WTC11 (cell line): ENCODE data around the gene PFKFB3. TPM values are rescaled to one million over a fixed set of nuclear protein-coding genes. Genes with fewer than 3 reads are reported as not detected.

Experiments used
- ATF1 ChIP-seq: sonication (generic); formaldehyde crosslinking; IDR thresholded peaks from 2 replicates; pipeline ENCODE4 v1.8.1; 2023; ENCODE audit warnings: mild to moderate bottlenecking, moderate library complexity, missing genetic modification reagents
- FOXJ3 ChIP-seq: sonication (generic); formaldehyde crosslinking; IDR thresholded peaks from 2 replicates; pipeline ENCODE4 v1.9.0; 2021; ENCODE audit warnings: missing genetic modification reagents, mild to moderate bottlenecking, borderline replicate concordance
- KAT7 ChIP-seq: sonication (generic); formaldehyde crosslinking; IDR thresholded peaks from 2 replicates; pipeline ENCODE4 v1.8.1; 2023; ENCODE audit warnings: missing genetic modification reagents, mild to moderate bottlenecking, borderline replicate concordance
- MYBL2 ChIP-seq: sonication (generic); formaldehyde crosslinking; IDR thresholded peaks from 2 replicates; pipeline ENCODE4 v1.8.1; 2023; ENCODE audit warnings: mild to moderate bottlenecking, moderate library complexity, missing genetic modification reagents
- NR2C2 ChIP-seq: sonication (generic); formaldehyde crosslinking; IDR thresholded peaks from 2 replicates; pipeline ENCODE4 v1.8.0; 2022; ENCODE audit warnings: mild to moderate bottlenecking, missing genetic modification reagents
- OVOL2 ChIP-seq: fragments of 250-450 bp; sonication (Bioruptor Pico); IDR thresholded peaks from 2 replicates; pipeline ENCODE4 v1.9.0; 2021; ENCODE audit warnings: mild to moderate bottlenecking, borderline replicate concordance
- RORB ChIP-seq: fragments of 250-450 bp; sonication (Bioruptor Pico); IDR thresholded peaks from 2 replicates; pipeline ENCODE4 v1.9.0; 2021; ENCODE audit warnings: mild to moderate bottlenecking
- TEAD1 ChIP-seq: sonication (generic); formaldehyde crosslinking; IDR thresholded peaks from 2 replicates; pipeline ENCODE4 v1.8.0; 2022; ENCODE audit warnings: mild to moderate bottlenecking, missing genetic modification reagents
- ZNF232 ChIP-seq: sonication (generic); formaldehyde crosslinking; IDR thresholded peaks from 2 replicates; pipeline ENCODE4 v1.8.0; 2022; ENCODE audit warnings: mild to moderate bottlenecking, missing genetic modification reagents
- ZNF416 ChIP-seq: fragments of 250-450 bp; sonication (Bioruptor Pico); IDR thresholded peaks from 2 replicates; pipeline ENCODE4 v1.9.0; 2021; ENCODE audit warnings: mild to moderate bottlenecking, inconsistent platforms
- ZNF423 ChIP-seq: fragments of 250-450 bp; sonication (Bioruptor Pico); IDR thresholded peaks from 2 replicates; pipeline ENCODE4 v2.1.2; 2022; ENCODE audit warnings: mild to moderate bottlenecking, moderate library complexity
- total RNA-seq: library from RNA; stranded (reverse); gene quantifications from 3 replicates; pipeline ENCODE4 v1.2.3, GENCODE V29; 2021
- TF ChIP-seq, protein P1 (sequence below): sonication (generic); formaldehyde crosslinking; conservative IDR thresholded peaks from 2 replicates; pipeline ENCODE4 v1.8.1; 2023; ENCODE audit warnings: mild to moderate bottlenecking, low read depth, missing genetic modification reagents, moderate library complexity
- TF ChIP-seq, protein P2 (sequence below): sonication (generic); formaldehyde crosslinking; conservative IDR thresholded peaks from 2 replicates; pipeline ENCODE4 v1.8.1; 2022; ENCODE audit warnings: mild to moderate bottlenecking, missing genetic modification reagents
- TF ChIP-seq, protein P3 (sequence below): sonication (generic); formaldehyde crosslinking; IDR thresholded peaks from 2 replicates; pipeline ENCODE4 v1.8.0; 2022; ENCODE audit warnings: mild to moderate bottlenecking, missing genetic modification reagents
- TF ChIP-seq, protein P4 (sequence below): sonication (generic); formaldehyde crosslinking; IDR thresholded peaks from 2 replicates; pipeline ENCODE4 v1.8.0; 2023; ENCODE audit warnings: missing genetic modification reagents, mild to moderate bottlenecking, borderline replicate concordance
- TF ChIP-seq, protein P5 (sequence below): fragments of 250-450 bp; sonication (Bioruptor Pico); IDR thresholded peaks from 2 replicates; pipeline ENCODE4 v1.8.0; 2021; ENCODE audit warnings: mild to moderate bottlenecking
- TF ChIP-seq, protein P6 (sequence below): fragments of 250-450 bp; sonication (Bioruptor Pico); IDR thresholded peaks from 2 replicates; pipeline ENCODE4 v1.9.0; 2021; ENCODE audit warnings: moderate library complexity, mild to moderate bottlenecking, inconsistent platforms, borderline replicate concordance
- TF ChIP-seq, protein P7 (sequence below): sonication (generic); formaldehyde crosslinking; IDR thresholded peaks from 2 replicates; pipeline ENCODE4 v1.8.0; 2022; ENCODE audit warnings: mild to moderate bottlenecking, missing genetic modification reagents
- TF ChIP-seq, protein P8 (sequence below): sonication (generic); formaldehyde crosslinking; IDR thresholded peaks from 2 replicates; pipeline ENCODE4 v1.8.1; 2023; ENCODE audit warnings: mild to moderate bottlenecking, missing genetic modification reagents, moderate library complexity
- TF ChIP-seq, protein P9 (sequence below): sonication (generic); formaldehyde crosslinking; IDR thresholded peaks from 2 replicates; pipeline ENCODE4 v1.8.1; 2022; ENCODE audit warnings: missing genetic modification reagents, borderline replicate concordance
- TF ChIP-seq, protein P10 (sequence below): sonication (generic); formaldehyde crosslinking; IDR thresholded peaks from 2 replicates; pipeline ENCODE4 v1.8.1; 2022; ENCODE audit warnings: mild to moderate bottlenecking, moderate library complexity, missing genetic modification reagents

The PFKFB3 gene
- total RNA-seq, 1 experiment from 2014 or later, result 30.6 TPM

DNA sequence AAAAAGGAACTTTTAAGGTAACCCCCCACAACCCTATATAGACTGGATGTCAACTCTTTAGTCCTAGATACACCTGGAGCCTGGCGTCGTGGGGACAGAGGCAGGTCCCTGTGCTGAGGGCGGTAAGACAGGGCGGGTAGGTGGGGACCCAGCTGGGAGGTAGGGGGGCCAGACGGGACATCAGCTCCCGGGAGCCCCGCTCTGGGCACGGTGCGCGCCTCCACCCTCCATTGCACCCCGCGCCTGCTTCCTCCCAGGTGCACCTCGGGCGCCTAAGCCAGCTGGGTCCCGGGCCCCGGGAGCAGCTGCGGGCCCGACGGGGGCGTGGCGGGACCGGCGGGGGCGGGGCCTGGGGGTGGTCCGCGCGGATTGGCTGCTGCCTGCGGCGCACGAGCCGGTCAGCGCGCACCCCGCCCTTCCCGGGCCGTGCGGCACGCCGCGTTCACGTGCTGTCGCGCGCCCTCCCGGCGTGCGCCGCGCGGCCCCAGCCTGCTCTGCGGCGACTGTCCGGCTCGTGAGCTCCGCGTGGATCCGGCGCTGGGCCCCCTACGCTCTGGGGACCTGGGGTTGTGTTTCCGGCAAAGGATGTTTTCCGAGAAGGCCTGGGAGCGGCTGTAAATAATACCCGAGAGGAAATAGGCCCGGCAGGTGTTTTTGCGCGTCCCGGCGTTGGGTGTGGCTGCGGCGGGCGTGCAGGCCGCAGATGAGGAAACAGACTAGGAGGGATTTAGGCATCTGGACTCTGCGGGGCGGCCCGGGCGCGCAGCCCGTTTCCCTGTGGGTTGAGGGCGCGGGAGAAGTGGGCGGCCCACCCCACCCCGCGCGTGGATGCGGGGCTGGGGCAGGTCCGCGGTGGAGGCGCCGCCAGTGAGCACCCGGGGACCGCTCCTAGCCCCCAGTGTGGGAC lies 39.1 kb upstream of the PFKFB3 start (continued):
- TF ChIP-seq, protein P1, sequence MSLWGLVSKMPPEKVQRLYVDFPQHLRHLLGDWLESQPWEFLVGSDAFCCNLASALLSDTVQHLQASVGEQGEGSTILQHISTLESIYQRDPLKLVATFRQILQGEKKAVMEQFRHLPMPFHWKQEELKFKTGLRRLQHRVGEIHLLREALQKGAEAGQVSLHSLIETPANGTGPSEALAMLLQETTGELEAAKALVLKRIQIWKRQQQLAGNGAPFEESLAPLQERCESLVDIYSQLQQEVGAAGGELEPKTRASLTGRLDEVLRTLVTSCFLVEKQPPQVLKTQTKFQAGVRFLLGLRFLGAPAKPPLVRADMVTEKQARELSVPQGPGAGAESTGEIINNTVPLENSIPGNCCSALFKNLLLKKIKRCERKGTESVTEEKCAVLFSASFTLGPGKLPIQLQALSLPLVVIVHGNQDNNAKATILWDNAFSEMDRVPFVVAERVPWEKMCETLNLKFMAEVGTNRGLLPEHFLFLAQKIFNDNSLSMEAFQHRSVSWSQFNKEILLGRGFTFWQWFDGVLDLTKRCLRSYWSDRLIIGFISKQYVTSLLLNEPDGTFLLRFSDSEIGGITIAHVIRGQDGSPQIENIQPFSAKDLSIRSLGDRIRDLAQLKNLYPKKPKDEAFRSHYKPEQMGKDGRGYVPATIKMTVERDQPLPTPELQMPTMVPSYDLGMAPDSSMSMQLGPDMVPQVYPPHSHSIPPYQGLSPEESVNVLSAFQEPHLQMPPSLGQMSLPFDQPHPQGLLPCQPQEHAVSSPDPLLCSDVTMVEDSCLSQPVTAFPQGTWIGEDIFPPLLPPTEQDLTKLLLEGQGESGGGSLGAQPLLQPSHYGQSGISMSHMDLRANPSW (CRISPR knock-in tag), result no peak
- TF ChIP-seq, protein P2, sequence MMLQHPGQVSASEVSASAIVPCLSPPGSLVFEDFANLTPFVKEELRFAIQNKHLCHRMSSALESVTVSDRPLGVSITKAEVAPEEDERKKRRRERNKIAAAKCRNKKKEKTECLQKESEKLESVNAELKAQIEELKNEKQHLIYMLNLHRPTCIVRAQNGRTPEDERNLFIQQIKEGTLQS (CRISPR knock-in tag), result no peak
- TF ChIP-seq OVOL2 (CRISPR knock-in tag), result no peak
- no peak for TF ChIP-seq ZNF423 (CRISPR knock-in tag)
- TF ChIP-seq ZNF232 (CRISPR knock-in tag), result peak; percentile 94
- TF ChIP-seq, protein P3, sequence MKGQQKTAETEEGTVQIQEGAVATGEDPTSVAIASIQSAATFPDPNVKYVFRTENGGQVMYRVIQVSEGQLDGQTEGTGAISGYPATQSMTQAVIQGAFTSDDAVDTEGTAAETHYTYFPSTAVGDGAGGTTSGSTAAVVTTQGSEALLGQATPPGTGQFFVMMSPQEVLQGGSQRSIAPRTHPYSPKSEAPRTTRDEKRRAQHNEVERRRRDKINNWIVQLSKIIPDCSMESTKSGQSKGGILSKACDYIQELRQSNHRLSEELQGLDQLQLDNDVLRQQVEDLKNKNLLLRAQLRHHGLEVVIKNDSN, result peak; percentile 40; the same call in 1 of the 2 replicates
- no peak for TF ChIP-seq RORB (CRISPR knock-in tag)
- TF ChIP-seq, protein P4, sequence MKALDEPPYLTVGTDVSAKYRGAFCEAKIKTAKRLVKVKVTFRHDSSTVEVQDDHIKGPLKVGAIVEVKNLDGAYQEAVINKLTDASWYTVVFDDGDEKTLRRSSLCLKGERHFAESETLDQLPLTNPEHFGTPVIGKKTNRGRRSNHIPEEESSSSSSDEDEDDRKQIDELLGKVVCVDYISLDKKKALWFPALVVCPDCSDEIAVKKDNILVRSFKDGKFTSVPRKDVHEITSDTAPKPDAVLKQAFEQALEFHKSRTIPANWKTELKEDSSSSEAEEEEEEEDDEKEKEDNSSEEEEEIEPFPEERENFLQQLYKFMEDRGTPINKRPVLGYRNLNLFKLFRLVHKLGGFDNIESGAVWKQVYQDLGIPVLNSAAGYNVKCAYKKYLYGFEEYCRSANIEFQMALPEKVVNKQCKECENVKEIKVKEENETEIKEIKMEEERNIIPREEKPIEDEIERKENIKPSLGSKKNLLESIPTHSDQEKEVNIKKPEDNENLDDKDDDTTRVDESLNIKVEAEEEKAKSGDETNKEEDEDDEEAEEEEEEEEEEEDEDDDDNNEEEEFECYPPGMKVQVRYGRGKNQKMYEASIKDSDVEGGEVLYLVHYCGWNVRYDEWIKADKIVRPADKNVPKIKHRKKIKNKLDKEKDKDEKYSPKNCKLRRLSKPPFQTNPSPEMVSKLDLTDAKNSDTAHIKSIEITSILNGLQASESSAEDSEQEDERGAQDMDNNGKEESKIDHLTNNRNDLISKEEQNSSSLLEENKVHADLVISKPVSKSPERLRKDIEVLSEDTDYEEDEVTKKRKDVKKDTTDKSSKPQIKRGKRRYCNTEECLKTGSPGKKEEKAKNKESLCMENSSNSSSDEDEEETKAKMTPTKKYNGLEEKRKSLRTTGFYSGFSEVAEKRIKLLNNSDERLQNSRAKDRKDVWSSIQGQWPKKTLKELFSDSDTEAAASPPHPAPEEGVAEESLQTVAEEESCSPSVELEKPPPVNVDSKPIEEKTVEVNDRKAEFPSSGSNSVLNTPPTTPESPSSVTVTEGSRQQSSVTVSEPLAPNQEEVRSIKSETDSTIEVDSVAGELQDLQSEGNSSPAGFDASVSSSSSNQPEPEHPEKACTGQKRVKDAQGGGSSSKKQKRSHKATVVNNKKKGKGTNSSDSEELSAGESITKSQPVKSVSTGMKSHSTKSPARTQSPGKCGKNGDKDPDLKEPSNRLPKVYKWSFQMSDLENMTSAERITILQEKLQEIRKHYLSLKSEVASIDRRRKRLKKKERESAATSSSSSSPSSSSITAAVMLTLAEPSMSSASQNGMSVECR, result peak; percentile 70; the same call in 1 of the 2 replicates
- TF ChIP-seq ATF1 (CRISPR knock-in tag), result peak; percentile 58; the same call in 1 of the 2 replicates
- peak; percentile 95 for TF ChIP-seq TEAD1 (CRISPR knock-in tag)
- TF ChIP-seq, protein P5, sequence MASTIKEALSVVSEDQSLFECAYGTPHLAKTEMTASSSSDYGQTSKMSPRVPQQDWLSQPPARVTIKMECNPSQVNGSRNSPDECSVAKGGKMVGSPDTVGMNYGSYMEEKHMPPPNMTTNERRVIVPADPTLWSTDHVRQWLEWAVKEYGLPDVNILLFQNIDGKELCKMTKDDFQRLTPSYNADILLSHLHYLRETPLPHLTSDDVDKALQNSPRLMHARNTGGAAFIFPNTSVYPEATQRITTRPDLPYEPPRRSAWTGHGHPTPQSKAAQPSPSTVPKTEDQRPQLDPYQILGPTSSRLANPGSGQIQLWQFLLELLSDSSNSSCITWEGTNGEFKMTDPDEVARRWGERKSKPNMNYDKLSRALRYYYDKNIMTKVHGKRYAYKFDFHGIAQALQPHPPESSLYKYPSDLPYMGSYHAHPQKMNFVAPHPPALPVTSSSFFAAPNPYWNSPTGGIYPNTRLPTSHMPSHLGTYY (CRISPR knock-in tag), result no peak
- TF ChIP-seq, protein P6, sequence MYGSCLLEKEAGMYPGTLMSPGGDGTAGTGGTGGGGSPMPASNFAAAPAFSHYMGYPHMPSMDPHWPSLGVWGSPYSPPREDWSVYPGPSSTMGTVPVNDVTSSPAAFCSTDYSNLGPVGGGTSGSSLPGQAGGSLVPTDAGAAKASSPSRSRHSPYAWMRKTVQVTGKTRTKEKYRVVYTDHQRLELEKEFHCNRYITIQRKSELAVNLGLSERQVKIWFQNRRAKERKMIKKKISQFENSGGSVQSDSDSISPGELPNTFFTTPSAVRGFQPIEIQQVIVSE (CRISPR knock-in tag), result no peak
- TF ChIP-seq, protein P7, sequence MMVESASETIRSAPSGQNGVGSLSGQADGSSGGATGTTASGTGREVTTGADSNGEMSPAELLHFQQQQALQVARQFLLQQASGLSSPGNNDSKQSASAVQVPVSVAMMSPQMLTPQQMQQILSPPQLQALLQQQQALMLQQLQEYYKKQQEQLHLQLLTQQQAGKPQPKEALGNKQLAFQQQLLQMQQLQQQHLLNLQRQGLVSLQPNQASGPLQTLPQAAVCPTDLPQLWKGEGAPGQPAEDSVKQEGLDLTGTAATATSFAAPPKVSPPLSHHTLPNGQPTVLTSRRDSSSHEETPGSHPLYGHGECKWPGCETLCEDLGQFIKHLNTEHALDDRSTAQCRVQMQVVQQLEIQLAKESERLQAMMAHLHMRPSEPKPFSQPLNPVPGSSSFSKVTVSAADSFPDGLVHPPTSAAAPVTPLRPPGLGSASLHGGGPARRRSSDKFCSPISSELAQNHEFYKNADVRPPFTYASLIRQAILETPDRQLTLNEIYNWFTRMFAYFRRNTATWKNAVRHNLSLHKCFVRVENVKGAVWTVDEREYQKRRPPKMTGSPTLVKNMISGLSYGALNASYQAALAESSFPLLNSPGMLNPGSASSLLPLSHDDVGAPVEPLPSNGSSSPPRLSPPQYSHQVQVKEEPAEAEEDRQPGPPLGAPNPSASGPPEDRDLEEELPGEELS (CRISPR knock-in tag), result peak; percentile 98
- no peak for TF ChIP-seq FOXJ3 (CRISPR knock-in tag)
- TF ChIP-seq, protein P8, sequence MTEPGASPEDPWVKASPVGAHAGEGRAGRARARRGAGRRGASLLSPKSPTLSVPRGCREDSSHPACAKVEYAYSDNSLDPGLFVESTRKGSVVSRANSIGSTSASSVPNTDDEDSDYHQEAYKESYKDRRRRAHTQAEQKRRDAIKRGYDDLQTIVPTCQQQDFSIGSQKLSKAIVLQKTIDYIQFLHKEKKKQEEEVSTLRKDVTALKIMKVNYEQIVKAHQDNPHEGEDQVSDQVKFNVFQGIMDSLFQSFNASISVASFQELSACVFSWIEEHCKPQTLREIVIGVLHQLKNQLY (CRISPR knock-in tag), result no peak
- TF ChIP-seq MYBL2, result peak; percentile 77; the same call in 1 of the 2 replicates
- TF ChIP-seq, protein P9, sequence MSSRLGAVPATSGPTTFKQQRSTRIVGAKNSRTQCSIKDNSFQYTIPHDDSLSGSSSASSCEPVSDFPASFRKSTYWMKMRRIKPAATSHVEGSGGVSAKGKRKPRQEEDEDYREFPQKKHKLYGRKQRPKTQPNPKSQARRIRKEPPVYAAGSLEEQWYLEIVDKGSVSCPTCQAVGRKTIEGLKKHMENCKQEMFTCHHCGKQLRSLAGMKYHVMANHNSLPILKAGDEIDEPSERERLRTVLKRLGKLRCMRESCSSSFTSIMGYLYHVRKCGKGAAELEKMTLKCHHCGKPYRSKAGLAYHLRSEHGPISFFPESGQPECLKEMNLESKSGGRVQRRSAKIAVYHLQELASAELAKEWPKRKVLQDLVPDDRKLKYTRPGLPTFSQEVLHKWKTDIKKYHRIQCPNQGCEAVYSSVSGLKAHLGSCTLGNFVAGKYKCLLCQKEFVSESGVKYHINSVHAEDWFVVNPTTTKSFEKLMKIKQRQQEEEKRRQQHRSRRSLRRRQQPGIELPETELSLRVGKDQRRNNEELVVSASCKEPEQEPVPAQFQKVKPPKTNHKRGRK (CRISPR knock-in tag), result no peak
- TF ChIP-seq KAT7 (CRISPR knock-in tag), result 0 out of 2 replicates have a peak, but pooled peaks have one; percentile 60
- no peak for TF ChIP-seq ZNF416 (CRISPR knock-in tag)
- no peak for TF ChIP-seq NR2C2 (CRISPR knock-in tag)
- TF ChIP-seq, protein P10, sequence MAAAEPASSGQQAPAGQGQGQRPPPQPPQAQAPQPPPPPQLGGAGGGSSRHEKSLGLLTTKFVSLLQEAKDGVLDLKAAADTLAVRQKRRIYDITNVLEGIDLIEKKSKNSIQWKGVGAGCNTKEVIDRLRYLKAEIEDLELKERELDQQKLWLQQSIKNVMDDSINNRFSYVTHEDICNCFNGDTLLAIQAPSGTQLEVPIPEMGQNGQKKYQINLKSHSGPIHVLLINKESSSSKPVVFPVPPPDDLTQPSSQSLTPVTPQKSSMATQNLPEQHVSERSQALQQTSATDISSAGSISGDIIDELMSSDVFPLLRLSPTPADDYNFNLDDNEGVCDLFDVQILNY (CRISPR knock-in tag), result peak; percentile 92; the same call in 1 of the 2 replicates
